ENCODE measurements around the gene GALNS.
A peak's percentile ranks its signal among the peaks of the same experiment; 100 is the strongest.

GALNS gene

DNA sequence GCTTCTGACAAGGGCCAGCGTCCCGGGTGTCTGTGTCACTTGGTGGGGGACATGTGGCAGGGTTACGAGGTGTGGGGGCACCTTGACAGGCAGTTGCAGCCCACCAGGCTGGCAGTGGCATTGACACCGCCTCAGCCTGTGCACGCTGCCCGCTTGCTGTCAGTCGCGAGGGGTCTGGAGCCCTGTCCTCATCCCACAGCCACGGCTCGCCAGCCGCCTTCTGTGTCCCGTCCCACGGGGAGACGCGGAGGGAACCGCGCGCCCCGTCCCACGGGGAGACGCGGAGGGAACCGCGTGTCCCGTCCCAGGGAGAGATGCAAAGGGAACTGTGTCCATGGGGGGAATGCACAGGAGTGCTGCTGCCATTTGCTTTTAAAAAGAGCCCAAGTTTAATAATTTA, 6.2 kb upstream of the GALNS start:
- no peak overlapping the region for H3K4me3 ChIP-seq (ENCODE audit: low read depth, low read length)
- TF ChIP-seq, protein P1, sequence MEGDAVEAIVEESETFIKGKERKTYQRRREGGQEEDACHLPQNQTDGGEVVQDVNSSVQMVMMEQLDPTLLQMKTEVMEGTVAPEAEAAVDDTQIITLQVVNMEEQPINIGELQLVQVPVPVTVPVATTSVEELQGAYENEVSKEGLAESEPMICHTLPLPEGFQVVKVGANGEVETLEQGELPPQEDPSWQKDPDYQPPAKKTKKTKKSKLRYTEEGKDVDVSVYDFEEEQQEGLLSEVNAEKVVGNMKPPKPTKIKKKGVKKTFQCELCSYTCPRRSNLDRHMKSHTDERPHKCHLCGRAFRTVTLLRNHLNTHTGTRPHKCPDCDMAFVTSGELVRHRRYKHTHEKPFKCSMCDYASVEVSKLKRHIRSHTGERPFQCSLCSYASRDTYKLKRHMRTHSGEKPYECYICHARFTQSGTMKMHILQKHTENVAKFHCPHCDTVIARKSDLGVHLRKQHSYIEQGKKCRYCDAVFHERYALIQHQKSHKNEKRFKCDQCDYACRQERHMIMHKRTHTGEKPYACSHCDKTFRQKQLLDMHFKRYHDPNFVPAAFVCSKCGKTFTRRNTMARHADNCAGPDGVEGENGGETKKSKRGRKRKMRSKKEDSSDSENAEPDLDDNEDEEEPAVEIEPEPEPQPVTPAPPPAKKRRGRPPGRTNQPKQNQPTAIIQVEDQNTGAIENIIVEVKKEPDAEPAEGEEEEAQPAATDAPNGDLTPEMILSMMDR (IDR thresholded peaks at IDR 0.05; ENCODE audit: borderline replicate concordance, insufficient read depth, low read depth, low read length), result no peak

DNA sequence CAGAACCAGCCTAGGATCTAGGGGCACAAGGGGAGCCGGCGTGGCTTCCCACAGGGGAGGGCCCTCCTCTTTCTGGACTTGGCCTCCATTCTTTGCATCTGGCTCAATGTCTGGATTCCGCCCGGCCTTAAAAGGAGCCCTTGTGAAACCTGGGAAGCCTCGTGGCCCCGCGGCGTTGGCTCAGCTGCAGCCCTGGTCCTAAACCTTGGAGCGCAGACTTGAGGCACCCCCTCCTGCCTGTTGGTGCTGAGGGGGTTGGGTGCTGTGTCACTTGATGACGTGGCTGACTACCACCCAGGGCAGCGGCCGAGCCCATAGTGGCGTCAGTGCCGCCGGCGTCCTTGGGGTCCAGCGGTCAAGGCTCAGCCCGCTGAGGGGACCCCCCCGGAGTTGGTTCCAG, 4.6 kb upstream of the GALNS start:
- TF ChIP-seq, protein P1 (IDR thresholded peaks at IDR 0.05; ENCODE audit: borderline replicate concordance, insufficient read depth, low read depth, low read length), result no peak
- H3K4me3 ChIP-seq (ENCODE audit: low read depth, low read length), result no peak overlapping the region

DNA sequence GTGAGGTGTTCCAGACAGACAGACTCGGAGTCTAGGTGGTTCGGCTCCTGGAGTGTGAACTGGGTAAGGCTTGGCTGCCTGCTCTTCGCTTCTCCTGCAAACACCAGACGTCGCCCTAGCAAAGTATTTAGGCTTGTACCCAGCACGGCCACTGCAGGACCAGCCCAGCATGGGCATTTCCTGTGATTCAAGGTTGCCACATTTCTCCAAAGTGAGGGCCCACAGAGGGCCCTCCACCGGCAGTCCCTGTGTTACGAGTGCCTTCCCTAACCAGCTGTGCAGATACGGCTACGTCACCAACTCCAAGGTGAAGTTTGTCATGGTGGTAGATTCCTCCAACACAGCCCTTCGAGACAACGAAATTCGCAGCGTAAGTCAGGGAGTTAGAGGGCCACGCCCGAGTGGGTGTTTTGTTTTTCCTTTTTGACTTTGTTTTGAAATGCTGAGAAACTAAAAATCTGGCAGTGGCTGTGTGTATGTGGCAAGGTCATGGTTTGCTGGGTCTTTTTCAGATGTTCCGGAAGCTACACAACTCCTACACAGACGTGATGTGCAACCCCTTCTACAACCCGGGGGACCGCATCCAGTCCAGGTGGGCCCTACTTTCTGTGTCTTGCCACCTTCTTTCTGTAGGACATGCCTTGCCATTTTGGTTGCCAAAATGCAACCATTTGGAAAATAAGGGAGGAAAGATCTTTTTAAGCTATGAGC, 2.8 kb upstream of the GALNS start:
- H3K4me3 ChIP-seq (ENCODE audit: low read depth, low read length), result no peak overlapping the region
- TF ChIP-seq, protein P1 (IDR thresholded peaks at IDR 0.05; ENCODE audit: borderline replicate concordance, insufficient read depth, low read depth, low read length), result no peak

DNA sequence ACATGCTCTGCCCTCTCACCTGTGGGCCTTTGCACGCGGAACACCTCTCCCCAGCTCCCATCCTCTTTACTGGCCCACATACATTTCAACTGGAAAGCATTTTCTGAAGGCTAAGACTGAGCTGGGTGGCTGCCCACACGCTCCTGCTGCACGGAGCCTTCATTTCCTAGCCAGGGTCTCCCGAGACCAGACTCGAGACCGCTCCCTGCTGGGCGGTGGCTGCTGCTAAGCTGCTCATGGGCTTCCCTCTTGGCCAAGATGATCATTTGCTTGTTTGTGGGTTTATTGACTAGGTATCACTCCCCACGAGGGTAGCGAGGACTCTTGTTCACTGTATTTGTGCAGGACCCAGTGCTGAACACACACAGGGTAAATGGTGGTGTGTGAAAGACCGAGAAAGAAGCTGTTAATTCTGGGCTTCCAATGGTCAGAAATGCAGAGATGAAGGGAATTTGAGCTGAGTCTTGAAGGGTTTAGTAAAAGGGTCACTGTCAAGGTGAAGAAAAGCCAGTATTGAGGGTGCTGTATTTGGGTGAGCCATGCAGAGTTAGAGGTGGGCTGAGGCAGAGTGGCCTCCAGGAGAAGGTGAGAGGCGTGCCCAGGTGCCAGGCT, 1.1 kb upstream of the GALNS start:
- TF ChIP-seq, protein P1 (IDR thresholded peaks at IDR 0.05; ENCODE audit: borderline replicate concordance, insufficient read depth, low read depth, low read length), result peak; percentile 81
- H3K4me3 ChIP-seq (ENCODE audit: low read depth, low read length), result peak overlapping the region; percentile 97

DNA sequence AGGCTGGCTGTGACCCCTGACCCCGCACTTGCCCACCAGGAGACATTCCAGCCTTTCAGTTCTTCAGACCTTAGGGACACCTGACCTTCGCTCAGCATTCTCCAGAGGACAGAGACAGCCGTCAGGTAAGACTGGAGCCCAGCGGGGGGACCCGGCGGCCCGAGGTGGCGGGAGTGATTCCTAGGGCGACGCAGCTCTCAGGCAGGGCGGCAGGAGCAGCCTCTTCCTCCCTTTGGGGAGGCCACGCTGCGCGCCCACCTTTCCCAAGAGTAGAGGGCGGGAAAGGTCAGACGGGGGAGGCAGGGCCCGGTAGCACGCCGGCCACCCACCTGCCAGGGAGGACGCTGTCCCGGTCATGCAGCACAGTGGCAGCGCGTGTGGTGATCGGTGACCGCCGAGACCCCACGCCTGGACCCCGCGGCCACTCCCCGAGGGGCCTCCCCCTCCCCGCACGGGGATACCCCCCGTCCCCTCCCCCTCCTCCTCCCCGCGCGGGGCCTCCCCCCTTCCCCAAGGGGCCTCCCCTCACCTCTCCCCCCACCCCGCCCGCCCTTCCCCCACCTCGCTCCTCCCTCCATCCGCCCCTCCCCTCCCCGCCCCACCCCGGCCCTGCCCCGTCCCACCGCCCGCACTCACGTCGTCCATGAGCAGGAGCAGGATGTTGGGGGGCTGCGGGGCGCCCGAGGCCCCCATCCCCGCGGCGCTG, 472 bp downstream of the GALNS start:
- TF ChIP-seq, protein P1 (IDR thresholded peaks at IDR 0.05; ENCODE audit: borderline replicate concordance, insufficient read depth, low read depth, low read length), result no peak

DNA sequence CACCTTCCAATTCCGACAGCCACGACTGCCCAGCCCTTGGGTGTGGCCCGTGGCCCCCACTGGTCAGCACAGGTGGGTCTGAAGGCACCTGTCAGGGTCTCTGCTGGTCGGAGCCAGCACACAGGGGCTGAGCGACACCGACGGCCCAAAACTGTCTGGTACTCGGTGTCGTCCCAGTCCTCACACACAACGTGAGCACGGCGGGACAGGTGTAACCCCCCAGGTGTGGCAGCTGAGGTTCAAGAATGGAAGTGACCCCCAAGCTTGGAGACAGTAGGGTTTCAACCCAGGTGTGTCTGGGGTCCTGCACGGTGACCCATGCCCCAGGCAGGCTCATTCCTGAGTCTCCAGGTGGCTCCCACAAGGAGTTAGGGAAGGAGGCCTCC, 1.0 kb downstream of the GALNS start:
- TF ChIP-seq, protein P1 (IDR thresholded peaks at IDR 0.05; ENCODE audit: borderline replicate concordance, insufficient read depth, low read depth, low read length), result no peak
- no peak overlapping the region for H3K4me3 ChIP-seq (ENCODE audit: low read depth, low read length)

More for the DNA sequence above, 472 bp downstream of the GALNS start:
- peak overlapping the region; percentile 97 for H3K4me3 ChIP-seq (ENCODE audit: low read depth, low read length)
